Upper lobe of left lung (tissue), 4 donors: ENCODE results near the gene CTNNB1.

ENCODE experiments used
- CTCF ChIP-seq, 6 experiments: fragments of 450-650 bp in 4 of 6; fragments of 200-600 bp in 2 of 6; sonication (generic) in 2 of 6; IDR thresholded peaks; one replicate each; pipeline ENCODE4 v1.5.1; 2016 to 2019; ENCODE audit warnings: antibody characterized with exemption in 6 of 6
- POLR2AphosphoS5 ChIP-seq, 2 donors: sonication (generic); formaldehyde crosslinking; IDR thresholded peaks; one replicate each; pipeline ENCODE4 v1.5.1; 2017; ENCODE audit warnings: antibody characterized with exemption in 2 of 2

- TF ChIP-seq CTCF (IDR thresholded peaks at IDR 0.05) (no peak), POLR2AphosphoS5 (IDR thresholded peaks at IDR 0.05) (no peak)
Measured at GRCh38 chr3:41167722-41168497, 31.4 kb upstream of the CTNNB1 start.
